Measurements from ENCODE around the gene PLPPR4. TPM values are rescaled to one million over a fixed set of nuclear protein-coding genes. Genes with fewer than 3 reads are reported as not detected.

Gene PLPPR4, protein sequence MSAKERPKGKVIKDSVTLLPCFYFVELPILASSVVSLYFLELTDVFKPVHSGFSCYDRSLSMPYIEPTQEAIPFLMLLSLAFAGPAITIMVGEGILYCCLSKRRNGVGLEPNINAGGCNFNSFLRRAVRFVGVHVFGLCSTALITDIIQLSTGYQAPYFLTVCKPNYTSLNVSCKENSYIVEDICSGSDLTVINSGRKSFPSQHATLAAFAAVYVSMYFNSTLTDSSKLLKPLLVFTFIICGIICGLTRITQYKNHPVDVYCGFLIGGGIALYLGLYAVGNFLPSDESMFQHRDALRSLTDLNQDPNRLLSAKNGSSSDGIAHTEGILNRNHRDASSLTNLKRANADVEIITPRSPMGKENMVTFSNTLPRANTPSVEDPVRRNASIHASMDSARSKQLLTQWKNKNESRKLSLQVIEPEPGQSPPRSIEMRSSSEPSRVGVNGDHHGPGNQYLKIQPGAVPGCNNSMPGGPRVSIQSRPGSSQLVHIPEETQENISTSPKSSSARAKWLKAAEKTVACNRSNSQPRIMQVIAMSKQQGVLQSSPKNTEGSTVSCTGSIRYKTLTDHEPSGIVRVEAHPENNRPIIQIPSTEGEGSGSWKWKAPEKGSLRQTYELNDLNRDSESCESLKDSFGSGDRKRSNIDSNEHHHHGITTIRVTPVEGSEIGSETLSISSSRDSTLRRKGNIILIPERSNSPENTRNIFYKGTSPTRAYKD
- 0.15 TPM for total RNA-seq (ENCODE audit: unreplicated experiment)
- long read RNA-seq, result 0 reads

DNA sequence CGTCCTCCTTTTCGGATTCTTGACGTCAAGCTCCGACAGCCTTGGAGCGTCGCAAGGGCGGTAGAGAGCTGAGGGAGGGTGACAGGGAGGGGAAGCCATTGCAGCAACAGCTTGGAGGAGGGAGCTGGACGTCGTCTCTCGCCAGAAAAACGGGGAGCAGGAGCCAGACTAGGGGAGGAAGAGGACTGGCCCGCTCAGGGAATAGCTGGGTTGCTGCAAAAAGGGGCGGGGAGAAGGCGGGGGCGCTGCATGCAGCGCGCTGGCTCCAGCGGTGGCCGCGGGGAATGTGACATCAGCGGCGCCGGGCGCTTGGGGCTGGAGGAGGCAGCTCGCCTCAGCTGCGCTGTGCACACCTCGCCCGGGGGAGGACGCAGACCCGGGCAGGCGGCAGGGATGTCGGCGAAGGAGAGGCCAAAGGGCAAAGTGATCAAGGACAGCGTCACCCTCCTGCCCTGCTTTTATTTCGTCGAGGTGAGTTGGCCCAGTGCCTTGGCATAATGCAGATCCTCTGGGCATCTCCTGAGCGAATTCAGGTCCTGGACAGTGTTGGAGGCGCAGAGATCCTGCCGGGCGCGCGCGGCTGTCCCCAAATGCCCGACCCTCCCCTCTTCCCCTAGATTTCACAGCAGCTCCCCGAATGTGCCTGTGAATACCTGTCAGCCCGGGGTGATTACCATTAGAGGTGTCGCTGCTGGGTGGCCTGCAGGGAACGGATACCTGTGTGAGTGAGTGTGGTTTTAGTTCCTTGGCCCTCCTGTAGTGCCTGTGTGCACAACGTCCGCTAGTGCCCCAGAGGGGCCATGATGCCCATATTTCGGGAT is at the start of gene PLPPR4:
PLPPR4 (plus strand) TSS at position 292 of the 821 bp plus-strand sequence; CDS start at position 394, 102 bp downstream.
- Mint-ChIP-seq H3K9me3 (ENCODE audit: unreplicated experiment) (no peaks in the 10 kb centered on the region), H3K36me3 (ENCODE audit: low read depth, unreplicated experiment) (no peaks in the 10 kb centered on the region), H3K4me3 (ENCODE audit: unreplicated experiment) (peak within 1 kb of the TSS; percentile 85), H3K27me3 (ENCODE audit: unreplicated experiment) (peaks cover 9% of the 10 kb centered on the region), H3K27ac (ENCODE audit: unreplicated experiment) (no peak within 1 kb of the TSS), H3K4me1 (ENCODE audit: unreplicated experiment) (no peaks in the 10 kb centered on the region)
- TF ChIP-seq, protein P1, sequence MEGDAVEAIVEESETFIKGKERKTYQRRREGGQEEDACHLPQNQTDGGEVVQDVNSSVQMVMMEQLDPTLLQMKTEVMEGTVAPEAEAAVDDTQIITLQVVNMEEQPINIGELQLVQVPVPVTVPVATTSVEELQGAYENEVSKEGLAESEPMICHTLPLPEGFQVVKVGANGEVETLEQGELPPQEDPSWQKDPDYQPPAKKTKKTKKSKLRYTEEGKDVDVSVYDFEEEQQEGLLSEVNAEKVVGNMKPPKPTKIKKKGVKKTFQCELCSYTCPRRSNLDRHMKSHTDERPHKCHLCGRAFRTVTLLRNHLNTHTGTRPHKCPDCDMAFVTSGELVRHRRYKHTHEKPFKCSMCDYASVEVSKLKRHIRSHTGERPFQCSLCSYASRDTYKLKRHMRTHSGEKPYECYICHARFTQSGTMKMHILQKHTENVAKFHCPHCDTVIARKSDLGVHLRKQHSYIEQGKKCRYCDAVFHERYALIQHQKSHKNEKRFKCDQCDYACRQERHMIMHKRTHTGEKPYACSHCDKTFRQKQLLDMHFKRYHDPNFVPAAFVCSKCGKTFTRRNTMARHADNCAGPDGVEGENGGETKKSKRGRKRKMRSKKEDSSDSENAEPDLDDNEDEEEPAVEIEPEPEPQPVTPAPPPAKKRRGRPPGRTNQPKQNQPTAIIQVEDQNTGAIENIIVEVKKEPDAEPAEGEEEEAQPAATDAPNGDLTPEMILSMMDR (IDR thresholded peaks at IDR 0.05; ENCODE audit: unreplicated experiment), result no peak
- peak; percentile 61 for DNase-seq (ENCODE audit: low spot score)

DNA sequence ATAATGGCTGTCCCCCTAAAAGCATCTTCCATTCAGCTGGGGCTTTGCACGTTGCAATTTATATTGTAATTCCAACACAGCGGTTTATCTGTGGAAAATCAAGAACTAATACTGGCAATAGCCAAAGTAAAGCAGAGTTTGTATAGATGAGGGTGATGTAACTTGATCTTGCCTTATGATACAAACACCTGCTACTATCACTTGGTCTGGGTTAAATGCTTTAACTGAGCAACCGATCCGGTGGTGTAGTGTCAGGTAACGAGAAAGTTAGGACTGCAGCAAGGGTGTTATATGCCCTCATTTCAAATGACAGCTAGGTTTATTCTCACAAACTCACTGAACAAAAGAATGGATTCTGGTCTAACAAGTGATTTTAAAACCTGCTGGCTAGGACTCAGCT is 47.3 kb upstream of the PLPPR4 start:
- no peaks in the 10 kb centered on the region for H3K4me1 Mint-ChIP-seq (ENCODE audit: unreplicated experiment)
- no peaks in the 10 kb centered on the region for H3K27me3 Mint-ChIP-seq (ENCODE audit: unreplicated experiment)
- no peak overlapping the region for H3K27ac Mint-ChIP-seq (ENCODE audit: unreplicated experiment)
- no peaks in the 10 kb centered on the region for H3K9me3 Mint-ChIP-seq (ENCODE audit: unreplicated experiment)
- H3K4me3 Mint-ChIP-seq (ENCODE audit: unreplicated experiment), result no peak overlapping the region
- H3K36me3 Mint-ChIP-seq (ENCODE audit: low read depth, unreplicated experiment), result no peaks in the 10 kb centered on the region
- no peak for DNase-seq (ENCODE audit: low spot score)
- TF ChIP-seq, protein P1 (IDR thresholded peaks at IDR 0.05; ENCODE audit: unreplicated experiment), result no peak

DNA sequence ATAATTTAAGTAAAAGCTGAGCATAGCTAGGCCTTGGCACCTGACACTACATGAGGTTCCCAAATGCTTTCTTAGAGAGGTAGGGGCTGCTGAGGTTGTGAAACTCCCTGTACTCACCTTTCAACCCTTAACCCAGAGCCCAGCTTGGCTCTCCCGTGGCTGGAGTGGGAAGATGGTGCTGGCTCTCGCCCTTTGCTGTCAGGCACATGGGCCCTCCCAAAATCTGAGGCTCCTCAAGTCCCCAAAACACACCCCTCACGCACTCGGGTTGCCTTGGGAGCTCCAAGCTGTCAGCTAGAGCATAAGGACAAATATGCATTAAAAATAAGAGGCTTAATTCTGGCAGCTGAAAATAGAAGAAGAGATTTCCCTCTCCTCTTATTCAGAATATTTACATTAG is 46.7 kb upstream of the PLPPR4 start:
- Mint-ChIP-seq H3K4me1 (ENCODE audit: unreplicated experiment) (no peaks in the 10 kb centered on the region), H3K4me3 (ENCODE audit: unreplicated experiment) (no peak overlapping the region), H3K9me3 (ENCODE audit: unreplicated experiment) (no peaks in the 10 kb centered on the region), H3K27me3 (ENCODE audit: unreplicated experiment) (no peaks in the 10 kb centered on the region), H3K36me3 (ENCODE audit: low read depth, unreplicated experiment) (no peaks in the 10 kb centered on the region), H3K27ac (ENCODE audit: unreplicated experiment) (no peak overlapping the region)
- TF ChIP-seq, protein P1 (IDR thresholded peaks at IDR 0.05; ENCODE audit: unreplicated experiment), result no peak
- no peak for DNase-seq (ENCODE audit: low spot score)

DNA sequence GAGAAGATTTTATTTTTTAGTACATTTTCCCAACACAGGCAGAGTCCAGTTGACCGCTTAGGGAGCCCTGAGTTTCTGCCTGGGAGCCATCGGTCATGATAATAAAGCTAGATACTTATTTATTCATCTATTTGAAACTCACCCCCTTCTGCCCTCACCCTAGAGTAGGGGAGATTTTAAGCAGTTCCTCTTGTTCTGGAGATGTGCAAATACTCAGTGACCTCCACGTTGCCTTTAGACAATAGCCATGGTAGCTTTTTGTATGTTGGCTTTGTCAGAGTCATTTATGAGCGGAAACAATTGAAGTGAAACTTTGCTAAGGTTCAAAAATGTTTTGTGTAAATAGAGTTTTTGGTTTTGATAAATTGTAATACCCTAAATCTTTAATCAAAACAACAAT is 45.7 kb upstream of the PLPPR4 start:
- H3K36me3 Mint-ChIP-seq (ENCODE audit: low read depth, unreplicated experiment), result no peaks in the 10 kb centered on the region
- H3K9me3 Mint-ChIP-seq (ENCODE audit: unreplicated experiment), result no peaks in the 10 kb centered on the region
- no peak overlapping the region for H3K4me3 Mint-ChIP-seq (ENCODE audit: unreplicated experiment)
- H3K27ac Mint-ChIP-seq (ENCODE audit: unreplicated experiment), result no peak overlapping the region
- H3K27me3 Mint-ChIP-seq (ENCODE audit: unreplicated experiment), result no peaks in the 10 kb centered on the region
- no peaks in the 10 kb centered on the region for H3K4me1 Mint-ChIP-seq (ENCODE audit: unreplicated experiment)
- TF ChIP-seq, protein P1 (IDR thresholded peaks at IDR 0.05; ENCODE audit: unreplicated experiment), result no peak
- DNase-seq (ENCODE audit: low spot score), result no peak

All from endothelial cell (in vitro differentiated cells).